Epithelial cell of proximal tubule (primary cell): ENCODE measurements around the gene CTNNBL1. TPM values are rescaled to one million over a fixed set of nuclear protein-coding genes. Genes with fewer than 3 reads are reported as not detected.

ENCODE experiments used
- DNase-seq: peaks from one replicate; pipeline ENCODE4 v3.0.0-alpha.2; 2011; ENCODE audit warnings: low read depth
- H3K4me3 ChIP-seq: 2 replicates; pipeline ENCODE4 v1.5.1; 2011; ENCODE audit warnings: low read depth, mild to moderate bottlenecking, low read length
- CTCF ChIP-seq: conservative IDR thresholded peaks from 2 replicates; pipeline ENCODE4 v1.5.1; 2012; ENCODE audit warnings: low read depth, mild to moderate bottlenecking, low read length
- total RNA-seq: library from RNA; depleted of rRNA; stranded (reverse); fragments of >200 nt; gene quantifications from 2 replicates; pipeline ENCODE4 v1.2.3, GENCODE V29; 2015

CTNNBL1 gene
- total RNA-seq, 1 donor from 2014 or later: 25.6 TPM

- DNase-seq: no peak
- TF ChIP-seq CTCF: no peak
- H3K4me3 ChIP-seq: no peak overlapping the region
These were observed 187.9 kb downstream of the CTNNBL1 start for GRCh38 chr20:37881601-37882343.

- TF ChIP-seq CTCF: no peak
- DNase-seq: no peak
- H3K4me3 ChIP-seq: no peak overlapping the region
These were observed 189.3 kb downstream of the CTNNBL1 start for GRCh38 chr20:37882961-37883712.

DNA sequence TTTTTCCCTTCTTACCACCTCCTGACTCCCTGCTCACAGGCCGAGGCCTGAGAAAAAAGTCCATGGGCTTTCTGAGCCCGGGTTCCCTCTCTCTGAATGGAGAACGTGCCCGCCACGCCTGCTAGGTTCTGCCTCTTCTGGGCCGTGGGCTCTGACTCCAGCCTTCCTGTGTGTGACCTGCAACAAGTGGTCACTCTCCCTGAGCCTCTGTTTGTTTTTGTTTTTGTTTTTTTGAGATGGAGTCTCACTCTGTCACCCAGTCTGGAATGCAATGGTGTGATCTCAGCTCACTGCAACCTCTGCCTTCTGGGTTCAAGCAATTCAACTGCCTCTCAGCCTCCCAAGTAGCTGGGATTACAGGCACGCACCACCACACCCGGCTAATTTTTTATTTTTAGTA is 191.2 kb downstream of the CTNNBL1 start:
- no peak for TF ChIP-seq CTCF
- DNase-seq: no peak
- no peak overlapping the region for H3K4me3 ChIP-seq

- no peak for DNase-seq
- TF ChIP-seq CTCF: no peak
- H3K4me3 ChIP-seq: no peak overlapping the region
These were observed 192.0 kb downstream of the CTNNBL1 start for GRCh38 chr20:37885593-37886503.

DNA sequence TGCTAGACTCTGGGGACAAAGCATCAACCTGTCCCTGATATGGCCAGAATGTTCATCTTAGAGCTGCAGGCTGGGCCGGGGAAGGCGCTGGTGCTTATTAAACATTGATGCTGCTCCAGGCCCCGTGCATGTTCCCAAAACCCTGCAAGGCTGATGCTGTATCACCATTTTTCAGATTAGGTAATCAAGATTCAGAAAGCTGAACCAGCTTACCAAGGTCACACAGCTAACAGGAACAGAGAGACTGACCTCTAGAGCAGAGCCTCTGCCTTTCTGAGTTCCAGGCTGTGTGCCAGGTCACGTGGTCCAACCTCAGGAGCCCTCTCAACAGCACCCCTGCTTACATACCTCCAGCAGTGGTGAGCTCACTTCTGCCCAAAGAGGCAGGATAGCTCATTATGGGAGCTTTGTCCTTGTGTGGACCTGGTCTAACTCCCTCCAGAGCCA is 193.0 kb downstream of the CTNNBL1 start:
- no peak for DNase-seq
- TF ChIP-seq CTCF: no peak
- no peak overlapping the region for H3K4me3 ChIP-seq

- no peak overlapping the region for H3K4me3 ChIP-seq
- TF ChIP-seq CTCF: no peak
- no peak for DNase-seq
These were observed 194.8 kb downstream of the CTNNBL1 start for GRCh38 chr20:37888641-37889040.
